ENCODE data around the gene FBRS. TPM values are rescaled to one million over a fixed set of nuclear protein-coding genes. Genes with fewer than 3 reads are reported as not detected.
A peak's percentile ranks its signal among the peaks of the same experiment; 100 is the strongest.

The FBRS gene
- total and polyA plus RNA-seq, 8 donors = 19.7 to 185 (median 26.3) TPM

- no peaks in the 10 kb centered on the region for H3K27me3 ChIP-seq
- DNase-seq = peak; percentile 94 to 98
- H3K4me3 ChIP-seq = peak within 1 kb of the TSS; percentile 73 to 96 (median 86)
- intact Hi-C loops (cut with DNase I; ENCODE audit: low total_unique reads) = no loop called here
- H3K27ac ChIP-seq = peak within 1 kb of the TSS; percentile 85 to 98 (median 95)
- WGBS, 5 donors = 0 to 1% (median 0%) methylated on average over 36 to 63 of the region's 63 CpGs
- peaks cover 0 to 32% (median 22%) of the 10 kb centered on the region in 4 donors for H3K4me1 ChIP-seq
- H3K9me3 ChIP-seq = no peaks in the 10 kb centered on the region
- peaks cover 12 to 31% (median 28%) of the 10 kb centered on the region in 4 donors for H3K36me3 ChIP-seq
- TF ChIP-seq POLR2AphosphoS5 (IDR thresholded peaks at IDR 0.05) (peak; percentile 27 to 83 (median 73)), EP300 (IDR thresholded peaks at IDR 0.05) (no peak), POLR2A (IDR thresholded peaks at IDR 0.05) (no peak), CTCF (IDR thresholded peaks at IDR 0.05) (peak in 1 of 7 experiments; percentile 27)
Observed at GRCh38 chr16:30609926-30610839, 48.0 kb upstream of the FBRS start, which contains the start of gene ZNF689. Gene ZNF689, minus strand, starts transcription at chr16:30610389. Its CDS starts 348 bp downstream, at chr16:30610041.

- DNase-seq = peak; percentile 53 to 79
- Histone ChIP-seq H3K36me3 (no peaks in the 10 kb centered on the region), H3K27ac (no peak overlapping the region), H3K4me3 (no peak overlapping the region), H3K9me3 (no peaks in the 10 kb centered on the region), H3K27me3 (no peaks in the 10 kb centered on the region), H3K4me1 (peaks cover 0 to 8% (median 3%) of the 10 kb centered on the region in 4 donors)
- intact Hi-C loops (cut with DNase I; ENCODE audit: low total_unique reads) = no loop called here
- 39 to 45% (median 43%) methylated on average over 12 of the region's 12 CpGs for WGBS, 5 donors
- TF ChIP-seq POLR2A (IDR thresholded peaks at IDR 0.05) = no peak
- TF ChIP-seq EP300 (IDR thresholded peaks at IDR 0.05) = no peak
- peak in 1 of 3 donors; percentile 39 for TF ChIP-seq POLR2AphosphoS5 (IDR thresholded peaks at IDR 0.05)
- TF ChIP-seq CTCF (IDR thresholded peaks at IDR 0.05) = peak in 5 of 7 experiments; percentile 5 to 62 (median 47)
Observed at GRCh38 chr16:30615358-30616091, 42.7 kb upstream of the FBRS start.

GRCh38 chr16:30619202-30619601 lies 39.0 kb upstream of the FBRS start:
- no peaks in the 10 kb centered on the region for H3K36me3 ChIP-seq
- no peak for DNase-seq
- no peak for TF ChIP-seq EP300 (IDR thresholded peaks at IDR 0.05)
- no peak for TF ChIP-seq POLR2AphosphoS5 (IDR thresholded peaks at IDR 0.05)
- TF ChIP-seq POLR2A (IDR thresholded peaks at IDR 0.05) = no peak
- no peak for TF ChIP-seq CTCF (IDR thresholded peaks at IDR 0.05)
- peaks cover 0 to 15% (median 0%) of the 10 kb centered on the region in 3 donors for H3K27me3 ChIP-seq
- peaks cover 0 to 4% (median 0%) of the 10 kb centered on the region in 4 donors for H3K4me1 ChIP-seq
- no peak overlapping the region for H3K27ac ChIP-seq
- H3K4me3 ChIP-seq = no peak overlapping the region
- 80 to 90% (median 89%) methylated on average over 4 of the region's 4 CpGs for WGBS, 5 donors
- intact Hi-C loops (cut with DNase I; ENCODE audit: low total_unique reads) = no loop called here
- no peaks in the 10 kb centered on the region for H3K9me3 ChIP-seq

- no peak for DNase-seq
- Histone ChIP-seq H3K4me1 (peaks cover 0 to 4% (median 0%) of the 10 kb centered on the region in 4 donors), H3K27me3 (peaks cover 0 to 19% (median 0%) of the 10 kb centered on the region in 3 donors), H3K9me3 (no peaks in the 10 kb centered on the region), H3K36me3 (no peaks in the 10 kb centered on the region), H3K27ac (no peak overlapping the region), H3K4me3 (no peak overlapping the region)
- intact Hi-C loops (cut with DNase I; ENCODE audit: low total_unique reads) = no loop called here
- no peak for TF ChIP-seq POLR2A (IDR thresholded peaks at IDR 0.05)
- no peak for TF ChIP-seq CTCF (IDR thresholded peaks at IDR 0.05)
- no peak for TF ChIP-seq EP300 (IDR thresholded peaks at IDR 0.05)
- TF ChIP-seq POLR2AphosphoS5 (IDR thresholded peaks at IDR 0.05) = no peak
- WGBS, 5 donors = 82 to 92% (median 86%) methylated on average over 5 of the region's 5 CpGs
Observed at GRCh38 chr16:30619638-30620037, 38.6 kb upstream of the FBRS start.
